GM21576 (cell line): ENCODE measurements around the gene GSPT2.
A peak's percentile ranks its signal among the peaks of the same experiment; 100 is the strongest.
"Not testable (repeated sequence)": the region's sequence is repeated elsewhere in the genome, so short reads cannot be mapped to it uniquely, and the experiment has no call there.

Experiments
- ATAC-seq: cut with Tn5 transposase; IDR thresholded peaks from one replicate; pipeline ENCODE4 v1.9.1; 2021; ENCODE audit warnings: mild to moderate bottlenecking, moderate library complexity; ENCODE audit not compliant: unreplicated experiment

The GSPT2 gene

DNA sequence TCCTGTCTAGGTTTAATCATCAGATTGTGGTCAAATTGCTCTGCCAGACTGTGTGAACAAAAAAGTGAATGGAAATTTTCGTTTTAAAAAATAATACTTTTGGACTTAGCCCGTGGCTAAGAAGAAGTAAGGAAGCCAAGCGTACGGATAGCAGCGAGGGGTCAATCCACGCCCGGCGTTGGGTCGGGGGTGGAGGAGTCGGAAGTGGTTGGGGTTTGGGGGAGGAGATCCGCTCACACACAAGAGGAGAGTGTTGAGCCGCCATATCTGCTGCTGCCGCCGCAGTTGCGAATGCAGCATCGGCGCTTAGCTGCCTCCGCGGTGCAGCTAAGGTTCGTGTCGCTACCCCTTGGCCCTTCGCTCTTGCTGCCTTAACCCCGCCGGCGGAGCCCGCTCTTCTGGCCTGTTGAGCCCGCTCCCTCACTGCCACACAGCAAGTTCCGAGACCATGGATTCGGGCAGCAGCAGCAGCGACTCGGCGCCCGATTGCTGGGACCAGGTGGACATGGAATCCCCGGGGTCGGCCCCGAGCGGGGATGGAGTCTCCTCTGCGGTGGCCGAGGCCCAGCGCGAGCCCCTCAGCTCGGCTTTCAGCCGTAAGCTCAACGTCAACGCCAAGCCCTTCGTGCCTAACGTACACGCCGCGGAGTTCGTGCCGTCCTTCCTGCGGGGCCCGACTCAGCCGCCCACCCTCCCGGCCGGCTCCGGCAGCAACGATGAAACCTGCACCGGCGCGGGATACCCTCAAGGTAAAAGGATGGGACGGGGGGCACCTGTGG is at the start of gene GSPT2:
TSS of gene GSPT2 (plus strand) at position 264 of the 779 bp plus-strand sequence. CDS start at position 449, 185 bp downstream.
- peak; percentile 87 for ATAC-seq

DNA sequence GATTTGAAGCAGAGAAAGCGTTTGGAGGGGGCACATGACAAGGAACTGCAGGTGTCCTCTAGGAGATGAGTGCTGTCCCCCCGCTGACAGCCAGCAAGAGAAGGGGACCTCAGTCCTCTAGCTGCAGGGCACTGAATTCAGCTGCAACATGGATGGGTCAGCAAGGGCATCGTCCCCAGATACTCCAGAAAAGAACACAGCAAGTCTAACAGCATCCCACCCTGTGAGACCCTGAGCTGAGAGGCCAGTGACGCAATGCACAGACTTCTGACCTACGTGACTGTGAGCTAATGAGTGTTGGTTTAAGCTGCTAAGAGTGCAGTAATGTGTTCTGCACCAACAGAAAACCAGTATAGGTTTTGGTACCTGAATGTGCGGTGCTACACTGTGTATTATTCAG is 49.0 kb upstream of the GSPT2 start:
- no peak for ATAC-seq

DNA sequence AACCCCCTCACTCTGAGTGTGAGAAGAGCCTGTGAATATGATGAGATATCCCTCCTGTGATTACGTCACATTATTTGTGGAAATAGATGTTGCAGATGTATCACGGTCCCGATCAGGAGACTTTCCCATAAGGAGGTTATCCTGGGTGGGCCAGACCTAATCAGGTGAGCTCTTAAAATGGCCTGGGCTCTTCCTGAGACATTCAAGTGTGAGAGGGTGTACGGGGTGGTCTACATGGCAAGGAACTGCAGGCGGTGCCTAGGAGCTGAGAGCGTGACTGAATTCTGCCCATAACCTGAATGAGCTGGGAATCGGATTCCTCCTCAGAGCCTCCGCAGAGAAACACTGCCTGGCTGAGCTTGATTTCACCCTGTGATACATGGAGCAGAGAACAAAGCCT is 45.8 kb upstream of the GSPT2 start:
- no peak for ATAC-seq

DNA sequence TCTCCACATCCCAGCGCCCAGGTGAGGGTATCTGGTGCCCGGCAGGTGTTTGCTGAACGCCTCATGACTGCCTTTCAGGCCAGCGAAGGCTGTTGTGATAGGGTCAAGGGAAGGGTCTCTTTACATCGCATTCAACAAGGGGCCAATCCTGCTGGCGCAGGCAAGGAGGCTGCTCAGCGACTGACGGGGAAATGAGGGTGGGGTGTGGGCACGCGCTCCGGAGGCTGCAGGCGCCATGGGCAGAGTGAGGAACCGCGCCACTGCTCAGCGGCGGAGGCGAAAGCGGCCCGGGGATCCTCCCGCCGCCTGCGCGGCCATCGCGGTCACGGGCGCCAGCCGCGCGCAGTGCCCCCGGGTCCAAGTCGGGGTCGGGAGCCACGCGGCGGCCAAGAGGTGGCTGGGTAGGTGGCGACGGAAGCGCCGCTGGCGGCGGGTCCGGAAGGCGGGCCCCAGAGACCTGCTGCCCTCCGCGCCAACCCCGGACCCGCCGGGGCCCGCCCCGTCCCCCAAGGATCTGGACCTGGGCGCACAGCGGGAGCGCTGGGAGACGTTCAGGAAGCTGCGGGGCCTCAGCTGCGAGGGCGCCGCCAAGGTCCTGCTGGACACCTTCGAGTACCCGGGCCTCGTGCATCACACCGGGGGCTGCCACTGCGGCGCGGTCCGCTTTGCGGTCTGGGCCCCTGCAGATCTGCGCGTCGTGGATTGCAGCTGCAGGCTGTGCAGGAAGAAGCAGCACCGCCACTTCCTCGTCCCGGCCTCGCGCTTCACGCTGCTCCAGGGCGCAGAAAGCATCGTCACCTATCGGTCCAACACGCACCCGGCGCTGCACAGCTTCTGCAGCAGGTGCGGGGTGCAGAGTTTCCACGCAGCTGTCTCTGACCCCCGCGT is 32.7 kb upstream of the GSPT2 start, which contains the start of gene CENPVL1:
TSS of gene CENPVL1 (plus strand) at position 236 of the 888 bp plus-strand sequence. CDS start at position 236, 0 bp downstream.
- not testable (repeated sequence) for ATAC-seq

DNA sequence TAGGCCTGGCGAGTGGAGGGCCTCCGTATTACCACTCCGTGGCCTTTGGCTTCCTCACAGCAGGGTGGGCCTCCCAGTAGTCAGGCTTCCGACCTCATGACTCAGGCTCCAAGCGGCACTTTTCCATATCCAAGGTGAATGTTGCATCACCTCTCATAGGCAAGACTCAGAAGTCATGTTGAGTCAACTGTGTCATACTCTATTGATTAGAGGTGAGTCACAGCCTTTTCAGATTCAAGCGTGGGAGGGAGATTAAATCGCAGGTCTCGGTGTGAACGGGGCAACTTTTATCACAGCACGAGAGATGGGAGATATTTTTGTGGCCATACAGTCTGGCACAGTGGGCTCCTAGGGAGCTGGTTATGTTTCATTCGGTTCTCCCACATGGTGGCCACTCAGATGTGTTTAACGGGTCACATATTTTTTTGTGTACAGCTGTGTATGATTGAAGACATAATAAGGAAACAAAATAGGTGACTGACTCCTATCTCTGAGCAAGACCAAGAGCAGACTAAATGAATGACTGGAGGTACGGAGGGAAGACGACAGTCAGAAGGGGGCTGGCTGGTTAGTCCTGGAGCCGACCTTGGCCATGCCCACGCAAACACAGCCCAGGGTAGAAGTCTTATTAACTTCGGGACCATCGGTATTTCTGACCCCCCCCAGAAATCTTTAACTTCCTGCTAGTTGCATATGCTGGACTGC is 30.1 kb upstream of the GSPT2 start:
- ATAC-seq = not testable (repeated sequence)

DNA sequence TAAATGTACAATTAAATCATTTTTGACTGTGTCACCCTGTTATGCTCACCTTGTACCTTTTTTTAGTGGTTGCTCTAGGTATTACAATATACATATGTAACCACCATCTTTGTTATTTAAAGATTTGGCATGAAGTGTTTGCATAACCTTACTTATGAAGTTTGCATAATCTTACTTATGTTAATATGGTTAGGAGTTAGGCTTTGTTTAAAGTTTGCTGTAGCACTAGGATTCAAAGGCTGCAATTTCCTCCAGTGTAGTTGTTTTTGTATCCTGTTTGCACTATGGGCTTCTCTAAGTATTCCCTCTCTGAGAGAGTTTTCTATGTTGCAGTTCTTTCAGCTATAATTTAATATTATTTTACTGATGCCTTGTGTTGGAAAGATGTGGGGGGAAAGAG is 15.0 kb upstream of the GSPT2 start:
- ATAC-seq = no peak

DNA sequence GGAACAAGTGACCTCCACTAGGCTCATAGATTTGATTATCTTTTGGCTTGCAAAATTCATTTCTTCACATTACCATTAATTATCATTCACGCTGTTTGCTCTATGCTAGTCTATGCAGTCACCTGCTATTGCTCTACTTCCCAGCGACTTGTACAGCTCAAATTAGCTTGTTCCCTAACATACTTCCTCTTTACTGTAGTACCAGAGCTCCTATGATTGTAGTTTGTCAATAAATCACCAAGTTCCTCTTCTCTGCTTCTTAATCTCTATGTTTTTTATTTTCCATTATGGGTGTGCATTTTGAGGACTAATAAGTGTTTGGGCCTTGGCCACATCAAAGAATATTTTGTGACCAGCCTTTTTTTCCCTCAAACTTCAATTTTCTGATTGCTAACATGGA is 6.2 kb upstream of the GSPT2 start:
- no peak for ATAC-seq

DNA sequence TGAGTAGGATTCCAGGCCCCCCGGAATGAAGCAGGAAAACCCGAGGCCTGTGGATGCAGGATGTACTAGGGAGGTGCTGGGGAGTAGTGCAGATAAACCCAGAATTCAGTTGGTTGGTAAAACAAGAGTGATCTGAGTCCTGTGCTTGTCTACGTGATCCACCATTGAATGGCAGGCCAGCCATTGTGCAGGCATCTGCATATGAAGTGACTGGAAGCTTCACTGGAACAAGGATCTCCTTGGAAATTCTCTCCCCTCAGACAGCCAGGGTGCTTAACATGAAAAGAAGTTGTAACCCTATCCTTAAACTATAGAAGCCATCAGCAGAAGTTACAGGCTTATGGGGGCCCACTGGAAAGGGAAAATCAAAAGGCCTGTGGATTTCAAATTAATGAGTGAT is 656 bp upstream of the GSPT2 start:
- no peak for ATAC-seq

DNA sequence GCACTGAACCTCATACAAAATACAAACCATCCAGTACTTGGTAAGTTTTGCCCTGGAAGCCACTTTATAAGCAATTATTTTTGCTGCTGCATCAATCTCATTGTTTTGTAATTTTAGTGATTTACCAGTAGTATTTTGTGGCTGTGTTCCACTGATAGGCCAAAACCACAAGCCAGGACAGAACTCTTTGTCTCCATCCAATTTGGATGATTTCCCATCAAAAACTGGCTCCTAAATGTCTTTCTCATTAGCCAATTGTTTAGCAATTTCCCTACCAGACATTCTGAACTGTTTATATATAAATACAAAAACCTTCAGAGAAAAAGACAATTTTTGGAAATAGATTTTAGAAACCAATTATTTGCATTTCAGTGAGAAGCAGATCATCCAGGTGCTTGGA is 4.4 kb downstream of the GSPT2 start:
- ATAC-seq = no peak

DNA sequence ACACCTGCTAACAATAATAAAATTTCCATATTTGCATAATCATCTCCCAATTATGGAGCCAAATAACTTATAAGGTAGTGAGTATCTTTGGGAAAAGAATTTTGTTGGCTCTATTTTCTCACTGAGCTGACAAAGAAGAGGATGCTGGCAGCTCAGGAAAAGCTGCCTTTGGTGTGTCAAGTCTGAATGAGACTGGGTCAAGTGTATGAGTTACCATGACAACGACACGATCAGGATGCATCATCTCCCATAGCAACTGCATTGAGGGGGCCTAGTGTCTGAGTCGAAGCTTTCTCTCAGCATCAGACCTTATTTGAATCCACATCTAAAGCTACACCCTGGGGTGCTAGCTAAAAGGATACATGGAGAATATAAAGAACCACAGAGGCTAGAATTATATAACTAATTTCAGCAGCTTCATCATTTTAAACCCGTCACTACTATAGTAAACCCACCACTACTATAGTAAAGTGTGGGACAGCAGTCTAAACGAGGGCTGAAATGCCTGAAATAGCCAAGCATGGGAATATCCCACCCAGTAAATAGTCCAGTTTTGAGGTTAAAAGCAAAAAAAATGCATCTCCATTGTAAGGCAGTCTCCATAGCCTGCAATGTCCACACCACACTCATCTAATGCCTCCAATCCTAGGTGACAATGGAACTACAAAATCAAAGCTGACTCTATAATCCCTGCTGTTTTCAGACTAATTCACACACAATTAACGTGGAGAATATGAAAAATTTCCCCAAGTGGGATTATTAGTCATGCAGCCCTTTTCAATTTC is 16.0 kb downstream of the GSPT2 start:
- ATAC-seq = no peak

DNA sequence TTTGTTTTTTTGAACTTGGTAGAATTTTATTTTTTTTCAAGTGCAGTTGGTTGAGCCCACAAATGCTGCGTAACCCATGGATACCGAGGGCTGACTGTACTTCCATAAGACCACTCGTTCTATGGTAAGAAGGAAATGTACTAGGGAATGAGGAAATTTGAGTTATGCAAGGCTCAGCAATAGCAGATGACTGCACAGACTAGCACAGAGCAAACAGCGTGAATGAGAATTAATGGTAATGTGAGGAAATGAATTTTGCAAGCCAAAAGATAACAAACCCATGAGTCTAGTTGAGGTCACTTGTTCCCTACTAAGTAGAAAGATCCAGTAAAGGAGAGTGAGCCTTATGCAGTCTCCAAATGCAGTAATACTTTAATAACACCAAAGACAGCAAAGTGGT is 17.4 kb downstream of the GSPT2 start:
- ATAC-seq = no peak

DNA sequence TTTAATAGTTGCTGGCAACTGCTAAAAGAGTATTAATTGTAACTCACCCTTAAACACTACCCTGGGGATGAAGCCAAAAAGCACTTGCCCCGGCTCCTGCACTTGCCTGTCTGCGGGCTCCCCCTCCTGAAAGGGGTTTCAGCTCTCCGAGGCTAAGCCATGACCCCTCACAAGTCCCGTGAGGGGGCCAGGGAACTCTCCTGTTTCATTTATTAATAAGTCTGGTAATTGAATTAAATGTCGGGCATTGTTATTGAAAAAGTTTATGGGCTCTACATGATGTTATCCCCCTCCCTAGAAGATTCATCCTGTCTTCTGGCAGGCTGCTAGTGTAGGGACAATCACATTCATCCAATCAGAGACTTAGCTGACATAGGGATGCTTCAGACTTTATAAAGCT is 23.3 kb downstream of the GSPT2 start:
- ATAC-seq = no peak

DNA sequence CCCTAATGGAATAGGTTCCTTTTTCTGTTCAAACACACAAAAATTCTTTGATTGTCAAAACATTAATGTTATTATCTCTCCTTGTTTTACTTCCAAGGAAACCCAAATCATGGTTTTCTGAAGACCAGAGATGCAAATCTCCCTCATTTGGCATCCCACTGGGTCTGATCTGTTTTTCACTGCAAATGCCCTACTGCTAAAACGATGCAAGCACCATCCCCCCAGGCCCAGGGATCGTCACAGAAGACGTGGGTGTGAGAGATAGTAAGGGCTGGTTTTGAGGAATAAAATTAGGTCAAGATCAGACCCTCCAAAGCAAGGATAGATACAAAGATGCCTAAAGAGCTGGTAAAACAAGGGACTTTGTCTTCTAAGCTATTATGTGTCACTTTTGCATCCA is 33.6 kb downstream of the GSPT2 start:
- no peak for ATAC-seq

DNA sequence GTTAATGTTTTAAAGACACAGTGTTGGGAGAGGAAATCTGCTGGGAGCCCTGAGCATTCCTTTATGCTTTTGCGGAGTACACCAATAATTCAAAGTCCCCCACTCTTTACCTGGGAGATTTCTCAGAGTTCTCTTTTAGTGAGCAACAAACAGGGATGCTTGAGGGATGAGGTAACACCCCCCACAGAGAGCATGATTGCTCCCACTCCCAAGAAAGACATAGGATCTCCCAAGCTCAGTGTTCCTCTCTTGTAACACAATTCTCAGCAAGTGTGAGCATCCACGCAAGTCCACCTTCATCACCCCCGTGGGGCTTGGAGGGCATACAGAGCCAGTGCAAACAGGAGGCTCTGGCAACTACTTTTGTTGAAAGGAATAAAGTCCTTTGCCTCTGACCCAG is 36.1 kb downstream of the GSPT2 start:
- no peak for ATAC-seq

DNA sequence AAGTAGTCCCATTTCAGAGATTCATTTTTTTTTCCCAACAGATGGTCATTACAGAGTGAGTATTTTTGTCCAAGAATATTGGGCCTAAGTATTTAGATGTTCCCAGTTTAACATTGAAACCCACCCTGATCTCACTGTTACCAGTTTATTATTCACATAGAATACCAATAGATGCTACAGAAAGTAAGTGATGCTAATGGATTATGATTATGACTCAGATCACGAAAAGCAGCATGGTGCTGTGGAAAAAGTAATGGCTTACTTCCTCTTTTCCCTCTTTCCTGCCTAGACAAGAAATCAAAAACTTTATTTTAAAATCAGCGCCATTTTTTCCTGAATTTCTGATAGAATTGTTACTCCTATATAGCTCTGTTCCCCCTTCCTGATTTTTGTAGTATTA is 51.9 kb downstream of the GSPT2 start:
- ATAC-seq = no peak
